Heart left ventricle (tissue), 16 donors: Measurements from ENCODE around the gene KCNMA1. TPM values are rescaled to one million over a fixed set of nuclear protein-coding genes. Genes with fewer than 3 reads are reported as not detected.

Source experiments
- ATAC-seq, 4 donors: fragments of 200-7000 bp; cut with Tn5 transposase; one replicate each; pipeline ENCODE4 v1.9.1; 2020 to 2022; ENCODE audit warnings: moderate library complexity in 4 of 4, mild to moderate bottlenecking in 3 of 4, moderate number of reproducible peaks in 1 of 4
- DNase-seq, 5 donors: peaks; one replicate each; pipeline ENCODE4 v3.0.0-alpha.2; 2020
- H3K27ac ChIP-seq, 12 donors: fragments of 200-600 bp; sonication (generic) in 4 of 12; one replicate each; pipeline versions ENCODE4 v1.5.0 to v1.8.0; 2016 to 2022; ENCODE audit warnings: mild to moderate bottlenecking in 2 of 12
- H3K27me3 ChIP-seq, 9 donors: fragments of 200-600 bp; sonication (generic) in 2 of 9; one replicate each; pipeline versions ENCODE4 v1.5.1 to v1.8.0; 2016 to 2022; ENCODE audit warnings: mild to moderate bottlenecking in 3 of 9
- H3K36me3 ChIP-seq, 9 donors: fragments of 200-600 bp; sonication (generic) in 2 of 9; one replicate each; pipeline versions ENCODE4 v1.5.0 to v1.8.0; 2018 to 2022; ENCODE audit warnings: mild to moderate bottlenecking in 2 of 9
- H3K4me1 ChIP-seq, 12 donors: fragments of 200-600 bp; sonication (generic) in 4 of 12; one replicate each; pipeline versions ENCODE4 v1.5.0 to v1.8.0; 2016 to 2022; ENCODE audit warnings: mild to moderate bottlenecking in 3 of 12
- H3K4me3 ChIP-seq, 12 donors: fragments of 200-600 bp; sonication (generic) in 4 of 12; one replicate each; pipeline versions ENCODE4 v1.5.0 to v1.8.0; 2017 to 2022; ENCODE audit warnings: mild to moderate bottlenecking in 9 of 12, moderate library complexity in 4 of 12
- H3K9me3 ChIP-seq, 12 donors: fragments of 200-600 bp; sonication (generic) in 4 of 12; one replicate each; pipeline versions ENCODE4 v1.5.0 to v1.8.0; 2016 to 2022; ENCODE audit warnings: mild to moderate bottlenecking in 1 of 12
- POLR2A ChIP-seq, 2 donors: fragments of 450-650 bp; IDR thresholded peaks; one replicate each; pipeline ENCODE4 v1.6.1; 2017; ENCODE audit warnings: antibody characterized with exemption in 2 of 2, mild to moderate bottlenecking in 2 of 2, moderate library complexity in 2 of 2
- WGBS, 4 donors: extraction: QIAGEN DNeasy Blood & Tissue Kit in 2 of 4; methylation state at CpG; one replicate each; pipeline versions ENCODE4 v1.1.5 to v1.1.7; 2013 to 2018; 5-methylcytosine and 5-hydroxymethylcytosine counted together
- intact Hi-C, 10 donors: fragments of 100-400 bp; cut with DNase I; formaldehyde crosslinking; loops; one replicate each; pipeline versions ENCODE4 v1.11.1 to v1.14.2; 2022
- polyA plus RNA-seq, 2 donors: library from polyadenylated mRNA; stranded (reverse); fragments of 200-250 nt; gene quantifications; one replicate each; pipeline ENCODE4 v1.2.3, GENCODE V29; 2013
- total RNA-seq, 9 donors: library from RNA; depleted of rRNA in 2 of 9; stranded (reverse); fragments of >200 nt in 2 of 9; fragmentation: NEBNext Ultra II Directional in 3 of 9; extraction: Animal tissue kit (Norgen Biotek cat#: 25700) in 3 of 9; gene quantifications; one replicate each; pipeline versions ENCODE4 v1.1.0 to v1.2.4, GENCODE V29; 2016 to 2023
- TF ChIP-seq, protein P1 (sequence below), 12 donors: fragments of 200-600 bp; sonication (generic) in 4 of 12; IDR thresholded peaks; one replicate each; pipeline versions ENCODE4 v1.5.0 to v1.8.0; 2018 to 2022; ENCODE audit warnings: antibody characterized with exemption in 12 of 12, mild to moderate bottlenecking in 5 of 12
- donor health status: ischemic (EF 13 %, LVEDD 7.1; RV severe dilation, severe dysfunction).
- donor health status: healthy with polysubstance abuse.
- donor health status: DM: no; HTN: yes; CAD: no.
- donor health status: DM: no; HTN: no; CAD: no.
- donor health status: ischemic (EF 25% LVEDD 6.9; RV normal size, moderate dysfunction).
- donor health status: ischemic (EF 25% LVEDD 5.7; RV mildly dilated, moderate dysfunction).
- donor health status: healthy.
- donor health status: DM: yes; HTN: yes; CAD: no.
- donor health status: ischemic (EF 35%, LVEDD 5.7; RV mildly dilated, moderate dysfunction).
- donor health status: nonischemic (EF 11% LVEDD 7.7; RV severe dilation, severe dysfunction).
- donor health status: DM: yes; HTN: yes; CAD: no.
- donor health status: PGD.
- donor health status: ischemic (EF 29% LVEDD 5.4; RV normal size, mild dysfunction).
- donor health status: nonischemic (EF 23%, LVEDD 6.1; RV moderate dilation, normal function).

KCNMA1 gene
- total and polyA plus RNA-seq, 11 donors = 0.39 to 8.7 (median 1.7) TPM

DNA sequence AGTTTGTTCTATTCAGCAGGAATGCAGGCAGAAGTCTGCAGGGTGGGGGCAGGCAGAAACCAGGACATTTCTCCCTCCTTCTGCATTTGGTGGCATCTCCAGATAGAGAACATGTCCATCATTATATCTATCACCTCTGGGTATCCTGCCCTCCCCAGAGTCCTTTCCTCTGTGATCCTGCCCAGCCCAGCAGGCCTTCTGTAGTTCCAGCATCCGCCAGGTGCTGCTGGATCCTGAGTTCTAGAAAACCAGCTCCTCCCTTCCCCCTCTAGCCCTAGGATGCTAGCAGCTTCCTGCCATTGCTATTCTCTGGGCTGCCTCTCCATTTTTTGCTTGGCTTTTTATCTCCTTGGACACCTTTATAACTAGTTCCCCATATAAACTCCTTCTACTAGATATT, 180.3 kb downstream of the KCNMA1 start:
- Histone ChIP-seq H3K4me1 (no peaks in the 10 kb centered on the region), H3K27me3 (peaks cover 0 to 18% (median 0%) of the 10 kb centered on the region in 9 donors), H3K36me3 (no peaks in the 10 kb centered on the region), H3K9me3 (no peaks in the 10 kb centered on the region), H3K27ac (no peak overlapping the region), H3K4me3 (no peak overlapping the region)
- no peak for TF ChIP-seq POLR2A (IDR thresholded peaks at IDR 0.05)
- TF ChIP-seq, protein P1, sequence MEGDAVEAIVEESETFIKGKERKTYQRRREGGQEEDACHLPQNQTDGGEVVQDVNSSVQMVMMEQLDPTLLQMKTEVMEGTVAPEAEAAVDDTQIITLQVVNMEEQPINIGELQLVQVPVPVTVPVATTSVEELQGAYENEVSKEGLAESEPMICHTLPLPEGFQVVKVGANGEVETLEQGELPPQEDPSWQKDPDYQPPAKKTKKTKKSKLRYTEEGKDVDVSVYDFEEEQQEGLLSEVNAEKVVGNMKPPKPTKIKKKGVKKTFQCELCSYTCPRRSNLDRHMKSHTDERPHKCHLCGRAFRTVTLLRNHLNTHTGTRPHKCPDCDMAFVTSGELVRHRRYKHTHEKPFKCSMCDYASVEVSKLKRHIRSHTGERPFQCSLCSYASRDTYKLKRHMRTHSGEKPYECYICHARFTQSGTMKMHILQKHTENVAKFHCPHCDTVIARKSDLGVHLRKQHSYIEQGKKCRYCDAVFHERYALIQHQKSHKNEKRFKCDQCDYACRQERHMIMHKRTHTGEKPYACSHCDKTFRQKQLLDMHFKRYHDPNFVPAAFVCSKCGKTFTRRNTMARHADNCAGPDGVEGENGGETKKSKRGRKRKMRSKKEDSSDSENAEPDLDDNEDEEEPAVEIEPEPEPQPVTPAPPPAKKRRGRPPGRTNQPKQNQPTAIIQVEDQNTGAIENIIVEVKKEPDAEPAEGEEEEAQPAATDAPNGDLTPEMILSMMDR (IDR thresholded peaks at IDR 0.05) = no peak
- intact Hi-C loops = no loop called here
- WGBS, 4 donors = 84 to 95% (median 92%) methylated on average over 1 of the region's 1 CpG
- no peak for DNase-seq
- ATAC-seq = no peak

GRCh38 chr10:77456414-77456813, 181.2 kb downstream of the KCNMA1 start:
- no peak for TF ChIP-seq POLR2A (IDR thresholded peaks at IDR 0.05)
- TF ChIP-seq, protein P1 (IDR thresholded peaks at IDR 0.05) = no peak
- Histone ChIP-seq H3K9me3 (no peaks in the 10 kb centered on the region), H3K36me3 (no peaks in the 10 kb centered on the region), H3K27me3 (peaks cover 0 to 18% (median 0%) of the 10 kb centered on the region in 9 donors), H3K4me1 (no peaks in the 10 kb centered on the region), H3K27ac (no peak overlapping the region), H3K4me3 (no peak overlapping the region)
- 72 to 83% (median 76%) methylated on average over 5 of the region's 5 CpGs for WGBS, 4 donors
- intact Hi-C loops = no loop called here
- ATAC-seq (no peak), DNase-seq (no peak)

- DNase-seq (no peak), ATAC-seq (no peak)
- H3K9me3 ChIP-seq = no peaks in the 10 kb centered on the region
- WGBS, 4 donors = 58 to 79% (median 70%) methylated on average over 2 of the region's 2 CpGs
- intact Hi-C loops = no loop called here
- no peak overlapping the region for H3K4me3 ChIP-seq
- H3K27ac ChIP-seq = no peak overlapping the region
- H3K36me3 ChIP-seq = no peaks in the 10 kb centered on the region
- TF ChIP-seq, protein P1 (IDR thresholded peaks at IDR 0.05) = no peak
- no peak for TF ChIP-seq POLR2A (IDR thresholded peaks at IDR 0.05)
- H3K4me1 ChIP-seq = no peaks in the 10 kb centered on the region
- peaks cover 0 to 10% (median 0%) of the 10 kb centered on the region in 9 donors for H3K27me3 ChIP-seq
These were observed 182.0 kb downstream of the KCNMA1 start for GRCh38 chr10:77455561-77455960.

DNA sequence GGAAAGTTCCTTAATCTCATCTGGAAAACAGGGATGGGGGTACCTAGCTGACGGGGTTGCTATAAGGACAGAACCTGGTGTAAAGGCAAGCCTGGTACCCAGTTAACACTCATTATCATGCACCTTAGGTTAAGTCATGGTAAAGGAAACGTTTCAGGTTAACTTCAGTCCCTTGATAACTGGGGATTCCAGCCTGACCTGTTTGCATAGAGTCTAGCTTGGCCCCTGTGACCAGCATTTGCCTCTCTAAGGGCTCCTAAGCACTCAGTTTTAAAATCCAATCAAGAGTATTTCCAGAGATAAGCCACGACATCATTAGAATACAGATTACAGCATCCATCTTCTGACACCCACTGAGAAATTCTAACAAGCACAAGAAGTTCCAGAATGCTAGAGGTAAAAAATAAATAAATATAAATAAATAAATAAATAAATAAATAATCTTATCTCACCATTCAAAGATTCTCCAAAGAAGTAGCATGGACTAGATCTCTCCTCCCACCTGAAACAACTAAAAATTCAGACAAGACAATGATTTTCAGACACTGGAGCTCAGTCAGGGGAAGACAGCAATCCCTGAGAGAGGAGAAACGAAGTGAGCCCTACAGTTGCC, 184.6 kb downstream of the KCNMA1 start:
- no peaks in the 10 kb centered on the region for H3K36me3 ChIP-seq
- H3K27me3 ChIP-seq = peaks cover 0 to 7% (median 0%) of the 10 kb centered on the region in 9 donors
- WGBS, 4 donors = 66 to 81% (median 67%) methylated on average over 4 of the region's 4 CpGs
- intact Hi-C loops = no loop called here
- no peak for TF ChIP-seq POLR2A (IDR thresholded peaks at IDR 0.05)
- TF ChIP-seq, protein P1 (IDR thresholded peaks at IDR 0.05) = no peak
- no peaks in the 10 kb centered on the region for H3K9me3 ChIP-seq
- no peaks in the 10 kb centered on the region for H3K4me1 ChIP-seq
- no peak for ATAC-seq
- no peak overlapping the region for H3K27ac ChIP-seq
- no peak overlapping the region for H3K4me3 ChIP-seq
- no peak for DNase-seq
